Activated T-cell treated with anti-CD3 and anti-CD28 coated beads for 48 hours (primary cell): Measurements from ENCODE around the gene CSNK1G3.
"Not testable (repeated sequence)": the region's sequence is repeated elsewhere in the genome, so short reads cannot be mapped to it uniquely, and the experiment has no call there.

Source experiments
- DNase-seq: peaks from one replicate; pipeline ENCODE4 v3.0.0-alpha.2; 2020; ENCODE audit warnings: low read depth

The CSNK1G3 gene

DNA sequence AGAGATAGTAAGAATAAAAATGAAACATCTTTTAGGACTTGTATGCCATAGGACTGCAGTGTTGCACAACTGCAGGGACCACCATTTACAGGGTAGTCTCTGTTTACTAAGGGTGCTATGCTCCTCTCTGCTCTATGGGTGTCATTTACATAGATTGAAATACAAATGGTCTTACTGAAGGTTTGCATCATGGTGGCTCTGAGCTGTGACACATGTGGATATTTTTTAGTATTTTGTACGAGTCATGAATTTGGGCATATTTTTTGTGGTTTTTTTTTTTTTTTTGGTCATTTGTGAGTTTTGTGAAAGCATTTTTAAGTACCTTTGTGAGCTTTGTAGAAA is 47.4 kb downstream of the CSNK1G3 start:
- DNase-seq, result no peak

DNA sequence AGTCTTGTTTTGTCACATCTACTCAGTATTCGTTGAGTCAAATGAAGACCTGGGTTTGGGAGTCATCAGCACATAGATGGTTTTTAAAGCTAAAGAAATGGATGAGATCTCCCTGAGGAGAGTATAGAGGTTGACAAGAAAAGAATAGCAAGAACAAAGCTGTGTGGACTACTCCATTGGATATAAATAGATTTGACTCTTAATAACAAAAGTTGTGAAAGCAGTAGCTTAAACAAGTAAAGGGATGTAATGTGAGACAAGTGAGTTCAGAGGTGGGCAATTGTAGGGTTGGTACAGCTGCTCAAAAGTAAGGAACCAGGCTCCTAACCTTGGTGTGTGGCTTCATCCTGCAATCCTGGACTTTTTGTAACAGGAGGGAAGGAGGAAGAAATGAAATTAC is 49.3 kb downstream of the CSNK1G3 start:
- no peak for DNase-seq

DNA sequence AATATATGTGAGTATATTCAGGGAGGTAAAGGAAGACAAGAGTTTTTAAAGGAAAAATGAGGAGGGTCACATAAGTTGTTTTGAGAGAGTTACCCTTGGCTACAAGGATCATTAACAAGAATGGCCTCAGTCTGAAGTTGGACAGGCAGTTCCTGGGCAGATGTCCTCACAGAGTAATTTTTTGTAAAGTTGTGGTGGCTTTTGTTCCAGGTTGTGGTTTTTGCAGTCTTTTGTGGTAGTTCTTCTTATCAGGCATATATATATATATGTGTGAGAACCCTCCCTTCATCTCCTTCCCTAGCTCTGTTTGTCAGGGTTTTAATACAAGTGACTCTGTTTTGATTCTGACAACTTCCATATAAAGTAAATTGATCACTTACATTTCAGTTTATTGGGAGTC is 60.0 kb downstream of the CSNK1G3 start:
- DNase-seq, result no peak

DNA sequence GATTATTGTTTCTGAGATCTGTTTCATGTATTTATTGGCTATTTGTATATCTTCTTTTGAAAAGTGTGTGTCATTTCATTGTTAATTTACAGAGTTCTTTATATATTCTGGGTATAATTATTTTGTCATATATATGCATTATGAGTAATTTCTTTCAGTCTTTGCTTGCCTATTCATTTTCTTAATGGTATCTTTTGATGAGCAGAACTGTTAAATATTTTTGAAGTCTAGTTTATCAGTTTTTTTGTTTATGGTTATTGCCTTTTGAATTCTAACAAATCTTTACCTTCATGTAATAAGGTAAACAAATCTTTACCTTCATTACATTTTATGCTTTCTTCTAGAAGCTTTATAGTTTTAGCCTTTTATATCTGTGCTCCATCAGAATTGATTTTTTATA is 66.4 kb downstream of the CSNK1G3 start:
- DNase-seq, result no peak

DNA sequence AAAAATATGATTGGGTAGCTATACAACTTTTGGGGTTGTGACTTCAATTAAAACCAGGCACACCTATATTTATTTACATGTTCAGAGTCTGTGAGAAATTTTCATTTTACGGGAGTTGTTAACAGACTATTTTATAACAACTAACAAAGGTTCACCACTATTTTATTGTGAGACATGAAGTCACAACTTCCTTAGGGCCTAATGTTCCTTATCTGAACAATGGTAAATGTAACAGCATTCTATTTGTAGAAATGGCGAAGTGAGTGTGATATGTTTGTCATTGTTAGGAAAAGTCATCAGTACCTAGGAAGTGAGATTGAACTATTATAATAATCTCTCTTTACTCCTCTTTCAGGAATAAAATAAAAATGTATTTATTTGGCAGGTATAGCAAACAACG is 67.4 kb downstream of the CSNK1G3 start:
- DNase-seq, result no peak

DNA sequence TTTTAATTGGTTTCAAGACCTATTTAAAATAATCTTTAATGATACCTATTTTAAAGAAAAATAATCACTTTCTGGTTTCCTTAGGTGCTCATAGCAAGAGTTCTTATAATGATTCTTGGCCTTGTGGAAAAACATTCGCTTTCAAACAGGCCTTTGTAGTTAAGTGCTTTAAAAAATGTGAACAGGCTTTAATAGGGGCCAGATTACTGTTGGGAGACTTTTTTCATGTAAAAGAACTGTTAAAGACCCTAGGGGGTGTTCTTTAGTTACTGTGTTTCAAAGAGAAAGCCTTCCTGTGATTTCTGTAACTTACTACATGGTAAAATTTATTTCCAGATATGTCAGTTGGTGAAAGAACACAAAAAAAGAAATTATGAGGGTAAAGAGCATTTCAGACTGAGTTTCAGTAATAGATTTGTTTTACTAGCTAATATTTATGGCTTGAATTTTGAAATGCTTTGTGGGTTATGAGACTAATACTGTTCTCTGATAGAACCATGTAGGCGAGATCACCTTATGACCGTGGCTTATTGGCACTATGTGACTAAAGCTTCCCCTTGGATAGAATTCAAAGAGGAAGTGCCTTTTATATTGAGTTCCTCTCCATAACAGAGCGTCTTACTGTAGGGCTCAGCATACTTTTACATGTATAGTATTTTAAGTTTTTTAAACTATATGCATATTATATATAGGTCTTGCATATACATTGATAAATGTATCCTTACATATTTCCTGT is 70.7 kb downstream of the CSNK1G3 start:
- no peak for DNase-seq

DNA sequence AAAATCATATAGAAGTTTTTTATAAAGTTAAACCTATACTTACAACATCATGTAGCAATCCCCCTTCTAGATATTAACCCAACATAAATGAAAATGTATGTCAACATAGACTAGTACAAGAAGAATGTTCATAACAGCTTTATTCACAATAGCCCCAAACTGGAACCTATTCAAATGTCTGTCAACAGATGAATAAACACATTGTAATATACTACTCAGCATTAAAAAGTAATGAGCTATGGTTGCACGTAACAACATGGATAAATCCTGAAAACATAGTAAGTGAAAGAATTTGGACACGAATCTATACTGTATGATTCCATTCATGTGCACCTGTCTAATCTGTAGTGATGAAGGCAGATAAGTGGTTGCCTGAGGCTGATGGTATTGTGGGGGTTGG is 73.9 kb downstream of the CSNK1G3 start:
- DNase-seq, result no peak

DNA sequence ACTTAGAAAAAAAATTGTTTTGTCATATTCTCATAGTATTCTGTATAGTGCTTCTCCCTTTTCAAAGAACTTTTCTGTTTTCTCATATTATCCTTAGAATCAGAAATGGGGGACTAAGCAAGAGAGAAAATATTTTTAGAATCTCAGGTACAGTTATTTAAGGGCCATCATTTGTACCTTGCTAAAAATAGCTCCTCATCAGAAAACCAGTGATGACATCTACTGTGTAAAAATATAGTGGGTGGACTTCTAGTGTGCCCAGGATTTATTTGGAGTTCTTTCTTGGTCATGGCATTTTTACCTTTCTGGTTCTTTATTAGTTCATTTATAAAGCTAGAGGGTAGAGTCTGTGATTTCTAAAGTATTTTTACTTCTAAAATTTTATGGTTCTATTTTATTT is 82.5 kb downstream of the CSNK1G3 start:
- DNase-seq, result no peak

DNA sequence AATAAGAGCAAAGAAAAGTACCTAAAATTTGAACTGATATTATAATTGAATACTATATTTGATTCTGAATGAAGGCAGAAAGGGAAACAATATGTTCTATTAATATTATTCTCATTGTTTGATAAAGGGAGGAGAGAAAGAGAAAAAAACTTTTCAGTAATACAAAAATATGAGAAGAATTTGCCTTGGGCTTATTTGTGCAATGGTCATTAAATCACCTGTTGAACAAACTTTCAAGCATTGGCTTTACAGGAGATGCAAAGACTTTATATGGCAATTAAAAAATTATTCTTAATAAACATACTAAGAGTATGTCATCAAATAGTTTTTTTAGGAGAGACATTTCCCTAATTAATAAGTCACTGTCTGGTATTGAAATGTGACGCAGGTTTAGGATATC is 85.0 kb downstream of the CSNK1G3 start:
- DNase-seq, result no peak

DNA sequence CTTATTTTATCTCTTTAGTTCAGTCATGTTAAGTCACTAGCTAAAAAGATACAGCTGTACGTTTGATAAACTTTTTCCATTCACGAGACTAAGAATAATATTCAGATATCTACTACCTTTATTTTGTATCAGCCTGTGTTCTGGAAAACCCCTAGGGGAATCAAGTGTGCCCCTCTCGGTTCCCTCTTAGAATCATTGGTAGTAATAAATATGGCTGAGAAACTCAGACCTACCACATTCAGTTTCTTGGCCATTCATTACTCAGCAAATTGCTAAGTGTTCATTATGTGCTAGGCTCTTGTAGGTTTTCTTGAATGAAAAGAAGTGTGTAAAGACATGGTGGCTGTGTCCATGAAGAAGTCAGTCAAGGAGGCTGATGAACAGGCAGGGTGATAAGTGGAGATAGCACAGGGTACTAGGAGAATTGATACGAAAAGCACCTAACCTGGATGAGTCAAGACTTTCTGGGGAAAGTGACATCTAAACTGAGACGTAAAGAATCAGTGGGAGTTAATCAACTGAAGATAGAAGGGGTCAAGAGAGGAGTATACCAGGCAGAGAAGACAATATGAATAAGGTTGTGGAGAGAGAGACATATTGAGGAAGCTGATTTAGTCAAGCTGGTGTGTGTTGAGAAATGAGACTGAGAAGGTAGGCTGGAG is 86.2 kb downstream of the CSNK1G3 start:
- DNase-seq, result no peak

DNA sequence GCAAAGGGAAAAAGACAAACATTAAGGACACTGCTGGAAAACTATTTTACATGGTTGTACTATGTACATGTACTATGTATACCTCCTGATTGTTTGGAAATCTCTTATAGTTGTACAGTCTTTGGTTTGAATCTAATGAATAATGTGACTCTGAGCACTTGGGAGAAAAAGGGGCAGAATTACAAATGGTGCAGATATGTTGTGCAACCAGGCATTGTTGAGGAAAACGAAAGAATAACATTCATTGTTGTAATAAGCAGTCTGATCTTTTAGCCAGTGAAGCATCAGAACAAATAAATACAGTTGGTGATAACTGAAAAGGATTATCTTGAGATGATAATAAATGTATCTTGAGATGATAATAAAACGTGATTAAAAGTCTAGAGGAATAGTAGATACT is 87.2 kb downstream of the CSNK1G3 start:
- no peak for DNase-seq

DNA sequence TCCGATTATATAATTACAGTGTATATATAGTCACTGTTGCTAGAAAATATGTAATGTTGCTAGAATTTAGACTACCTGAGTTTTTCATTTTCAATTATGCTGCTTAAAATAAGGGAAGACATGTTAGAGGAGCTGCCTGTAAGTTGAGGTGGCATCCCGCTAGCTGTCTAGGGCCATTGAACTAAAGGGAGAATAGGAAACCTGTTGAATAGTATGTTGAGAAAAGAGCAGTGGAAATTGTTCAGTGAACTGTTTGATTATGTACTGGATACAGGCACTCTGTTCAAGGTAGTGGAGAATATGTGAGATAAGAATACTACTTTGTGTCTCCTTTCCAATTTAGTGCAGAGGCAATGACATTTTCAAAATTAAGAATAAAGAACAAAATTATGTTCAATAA is 89.6 kb downstream of the CSNK1G3 start:
- DNase-seq, result no peak

DNA sequence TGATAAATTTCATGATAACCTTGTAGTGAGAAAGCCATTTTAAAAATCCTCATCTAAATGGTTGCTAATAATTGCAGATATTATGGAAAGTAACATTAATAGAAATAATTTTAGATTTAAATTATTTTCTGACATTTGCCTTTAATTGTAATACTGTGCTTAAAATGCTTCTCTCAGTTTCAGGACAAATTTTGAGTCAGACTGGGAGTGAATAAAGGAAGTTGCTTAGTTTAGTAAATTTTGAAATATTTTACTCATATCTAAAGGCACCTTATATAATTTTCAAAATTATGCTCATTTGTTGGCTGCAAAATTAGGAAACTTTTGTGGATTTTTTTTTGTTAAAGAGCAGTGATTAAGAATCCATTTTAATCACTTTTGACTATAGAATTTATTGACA is 93.8 kb downstream of the CSNK1G3 start:
- DNase-seq, result no peak

DNA sequence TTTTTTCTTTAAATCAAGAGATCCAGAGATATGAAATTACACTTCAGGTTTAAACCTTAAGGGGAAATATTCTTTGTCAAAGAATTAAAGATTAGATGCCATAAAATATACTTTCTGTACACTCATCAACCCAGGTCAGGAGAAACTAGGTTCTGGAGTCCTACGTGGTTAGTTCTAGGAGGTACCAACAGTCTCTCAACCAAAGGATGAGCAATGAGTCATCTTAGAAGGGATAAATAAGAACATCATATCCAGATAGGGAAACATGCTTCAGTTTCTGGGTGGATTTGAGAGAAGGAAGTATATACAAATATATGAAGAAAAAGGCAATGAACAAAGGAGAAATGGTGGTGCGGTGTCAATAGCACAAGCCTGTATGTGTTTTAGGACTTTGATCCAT is 98.2 kb downstream of the CSNK1G3 start:
- DNase-seq, result no peak

DNA sequence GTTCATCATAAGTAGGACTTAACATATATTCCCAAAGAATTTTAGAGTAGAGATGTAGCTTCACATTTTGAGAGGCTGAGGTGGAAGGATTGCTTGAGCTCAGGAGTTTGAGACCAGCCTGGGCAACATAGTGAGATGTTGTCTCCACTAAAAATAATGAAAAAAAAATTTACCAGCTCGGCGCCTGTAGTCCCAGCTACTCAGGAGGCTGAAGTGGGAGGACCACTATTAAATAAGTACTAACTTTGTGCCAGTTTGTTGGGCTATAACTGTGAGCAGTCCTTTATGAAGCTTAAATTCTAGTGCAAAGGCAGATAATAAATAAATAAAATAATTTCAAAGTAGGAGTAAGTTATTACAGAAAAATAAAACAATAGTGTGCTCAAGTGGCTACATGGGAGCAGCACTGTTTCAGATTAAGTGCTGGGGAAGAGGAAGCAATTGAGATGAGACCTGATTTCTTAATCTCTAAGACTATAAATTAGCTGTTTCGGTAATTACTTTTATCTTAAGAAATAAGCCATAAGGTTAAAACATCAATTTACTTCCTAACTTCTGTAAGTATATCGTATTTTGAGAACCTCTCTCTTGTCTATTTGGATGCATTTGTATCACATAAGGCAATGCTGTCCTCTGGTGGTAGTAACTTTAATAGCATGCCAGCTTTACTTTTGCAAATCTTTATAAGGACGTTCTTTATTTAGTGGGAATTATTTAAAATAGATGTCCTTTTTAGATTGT is 98.9 kb downstream of the CSNK1G3 start:
- no peak for DNase-seq

DNA sequence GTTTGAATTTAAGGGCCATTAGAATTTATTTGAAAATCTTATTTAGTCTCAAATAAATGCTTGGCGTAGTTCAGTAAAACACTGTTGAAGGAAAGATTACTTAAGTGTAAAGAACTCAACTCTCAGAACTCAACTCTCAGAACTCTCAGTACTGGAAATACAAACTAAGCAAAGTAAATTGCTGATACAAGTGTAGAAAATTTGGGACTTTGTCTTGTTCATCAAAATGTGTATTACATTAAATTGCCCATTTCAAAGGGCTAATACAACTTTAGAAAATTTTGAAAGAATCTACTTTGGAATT is 99.4 kb downstream of the CSNK1G3 start:
- DNase-seq, result no peak

DNA sequence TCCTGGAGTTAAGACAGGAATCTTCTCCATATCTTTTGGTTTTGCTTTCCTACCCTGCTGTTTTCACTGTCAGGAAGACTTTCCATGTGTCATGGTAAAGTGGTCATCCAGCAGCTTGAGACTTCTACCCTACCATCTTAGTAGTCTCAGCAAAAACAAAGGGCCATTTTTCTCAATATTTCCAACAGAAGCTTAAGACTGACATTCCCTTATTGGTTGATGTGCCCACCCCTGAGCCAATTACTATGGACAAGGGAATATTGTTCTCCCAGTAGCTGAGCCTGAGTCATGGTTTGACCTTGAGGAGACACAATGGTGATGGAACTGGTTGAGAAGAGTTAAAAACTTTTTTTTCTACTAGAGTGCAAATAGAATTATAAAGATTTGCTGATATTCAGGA is 105.6 kb downstream of the CSNK1G3 start:
- DNase-seq, result no peak

DNA sequence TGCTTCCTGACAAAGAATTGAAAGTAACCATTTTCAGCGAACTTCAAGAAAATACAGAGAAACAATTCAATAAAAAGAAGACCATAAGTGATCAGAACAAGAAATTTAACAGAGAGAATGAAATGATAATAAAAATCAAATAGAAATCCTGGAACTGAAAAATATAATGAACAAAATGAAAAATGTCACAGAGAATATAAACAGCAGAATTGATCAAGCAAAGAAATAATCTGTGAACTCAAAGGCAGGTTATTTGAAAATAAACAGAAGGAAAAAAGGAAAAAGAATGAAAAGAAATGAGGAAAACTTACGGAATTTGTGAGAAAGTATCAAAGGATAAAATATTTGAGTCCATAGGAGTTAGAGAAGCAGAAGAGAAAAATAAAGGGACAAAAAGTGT is 114.1 kb downstream of the CSNK1G3 start:
- no peak for DNase-seq

DNA sequence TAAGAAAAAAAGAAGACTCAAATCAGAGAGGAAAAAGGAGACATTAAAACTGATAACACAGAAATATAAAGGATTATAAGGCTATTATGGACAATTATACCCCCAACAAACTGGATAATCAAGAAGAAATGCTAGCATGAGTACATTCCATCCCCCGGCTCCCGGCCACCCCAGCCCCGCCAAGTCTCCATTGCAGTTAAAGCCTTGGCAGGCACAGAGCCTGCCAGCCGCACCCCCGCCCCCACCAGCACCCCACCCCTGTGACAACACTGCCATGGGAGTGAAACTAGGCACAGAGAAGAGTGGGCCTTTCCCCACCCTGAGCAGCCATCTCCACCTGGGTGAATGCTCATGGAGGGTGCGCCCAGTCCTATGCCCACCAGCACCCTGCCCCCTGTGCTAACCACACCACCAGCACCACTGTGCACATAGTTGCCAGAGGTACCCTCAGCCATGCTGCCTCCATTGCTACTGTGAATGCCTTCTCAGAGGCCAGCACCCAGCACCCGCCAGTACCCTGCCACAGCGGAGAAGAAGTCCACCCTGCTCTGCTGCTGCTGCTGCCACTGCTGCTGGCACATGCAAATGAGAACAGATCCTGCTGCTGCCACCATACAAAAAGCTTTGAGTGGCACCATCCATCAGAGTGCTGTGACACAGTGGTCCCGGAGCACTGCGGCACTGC is 117.0 kb downstream of the CSNK1G3 start:
- DNase-seq, result no peak

DNA sequence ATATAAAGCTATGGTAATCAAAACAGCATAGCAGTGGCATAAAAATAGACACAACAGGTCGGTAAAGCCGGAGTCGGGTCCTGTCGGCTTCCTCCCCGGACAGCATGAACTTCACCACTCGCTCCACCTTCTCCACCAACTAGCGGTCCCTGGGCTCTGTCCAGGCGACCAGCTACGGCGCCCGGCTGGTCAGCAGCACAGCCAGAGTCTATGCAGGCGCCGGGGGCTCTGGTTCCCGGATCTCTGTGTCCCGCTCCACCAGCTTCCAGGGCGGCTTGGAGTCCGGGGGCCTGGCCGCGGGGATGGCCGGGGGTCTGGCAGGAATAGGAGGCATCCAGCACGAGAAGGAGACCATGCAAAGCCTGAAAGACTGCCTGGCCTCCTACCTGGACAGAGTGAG is 124.0 kb downstream of the CSNK1G3 start:
- DNase-seq, result no peak

DNA sequence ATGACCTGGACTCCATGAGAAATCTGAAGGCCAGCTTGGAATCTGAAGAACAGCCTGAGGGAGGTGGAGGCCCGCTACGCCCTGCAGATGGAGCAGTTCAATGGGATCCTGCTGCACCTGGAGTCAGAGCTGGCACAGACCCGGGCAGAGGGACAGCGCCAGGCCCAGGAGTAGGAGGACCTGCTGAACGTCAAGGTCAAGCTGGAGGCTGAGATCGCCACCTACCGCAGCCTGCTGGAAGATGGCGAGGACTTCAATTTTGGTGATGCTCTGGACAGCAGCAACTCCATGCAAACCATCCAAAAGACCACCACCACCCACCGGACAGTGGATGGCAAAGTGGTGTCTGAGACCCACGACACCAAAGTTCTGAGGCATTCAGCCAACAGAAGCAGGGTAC is 125.1 kb downstream of the CSNK1G3 start:
- DNase-seq, result not testable (repeated sequence)

DNA sequence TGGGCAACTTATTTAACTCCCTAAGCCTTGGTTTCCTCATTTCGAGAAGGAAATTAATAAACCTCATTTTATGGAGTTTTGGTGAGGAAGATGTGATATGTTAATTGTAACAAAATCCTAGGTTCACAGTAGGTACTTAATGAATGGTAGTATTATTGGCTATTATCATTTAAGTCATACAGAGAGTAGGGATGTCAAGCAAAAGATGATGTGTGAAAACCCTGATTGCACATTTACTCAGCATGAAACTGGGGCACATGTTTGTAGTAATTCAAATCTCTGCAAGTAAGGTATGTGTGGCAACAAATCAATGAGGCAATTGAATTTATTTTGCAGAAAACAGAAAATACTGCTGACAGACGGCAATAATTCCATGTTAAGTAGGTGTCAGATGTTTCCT is 127.3 kb downstream of the CSNK1G3 start:
- no peak for DNase-seq

DNA sequence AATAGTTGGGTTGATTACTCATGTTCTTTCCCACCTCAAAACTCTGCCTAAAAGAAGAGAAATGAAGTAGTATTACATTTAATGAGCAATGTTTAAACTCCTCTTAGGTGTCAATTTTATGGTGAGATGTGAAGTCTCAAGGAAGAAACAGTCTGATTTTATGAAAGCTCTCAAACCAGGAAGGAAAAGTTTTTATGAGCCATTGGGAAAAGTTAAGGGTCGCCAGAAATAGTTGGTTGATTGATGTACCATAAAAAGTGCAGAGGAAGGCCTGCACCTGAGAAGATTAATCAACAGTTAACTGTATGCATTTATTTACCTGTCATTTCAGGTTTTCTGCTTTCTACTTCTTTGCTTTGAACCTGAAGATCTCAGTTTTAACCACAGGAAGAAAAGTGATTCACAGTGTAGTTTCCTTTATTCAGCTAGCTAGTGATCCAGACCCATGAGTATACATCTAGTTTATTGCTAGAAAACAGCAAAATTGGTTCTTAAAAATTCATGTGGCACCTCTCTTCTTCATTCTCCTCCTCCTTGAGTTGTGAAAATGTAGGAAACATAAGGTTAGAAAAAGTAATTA is 133.1 kb downstream of the CSNK1G3 start:
- no peak for DNase-seq
